BJ (cell line): ENCODE measurements around the gene PTGER4. TPM values are rescaled to one million over a fixed set of nuclear protein-coding genes. Genes with fewer than 3 reads are reported as not detected.

ENCODE experiments used
- CTCF ChIA-PET: fragments of 350-600 bp; formaldehyde crosslinking; extraction: SDS; loops from one replicate; lab custom pipeline; 2021; ENCODE audit warnings: antibody characterized with exemption, inconsistent platforms; lab: Yijun Ruan, JAX
- POLR2A ChIA-PET: fragments of 300-600 bp; sonication (Branson Sonifier 250); formaldehyde crosslinking; extraction: SDS; loops from one replicate; lab custom pipeline; 2021; ENCODE audit warnings: antibody characterized with exemption; lab: Charles Lee
- DNase-seq: peaks from one replicate; pipeline ENCODE4 v3.0.0-alpha.2; 2011; ENCODE audit warnings: low read depth
- H3K27me3 ChIP-seq: 2 replicates; pipeline ENCODE4 v1.6.0; 2011; ENCODE audit warnings: low read length; ENCODE audit not compliant: control insufficient read depth, insufficient read depth
- H3K36me3 ChIP-seq: 2 replicates; pipeline ENCODE4 v1.5.1; 2011; ENCODE audit warnings: low read length; ENCODE audit not compliant: control insufficient read depth, insufficient read depth
- H3K4me3 ChIP-seq: 2 replicates; pipeline ENCODE4 v1.5.1; 2011; ENCODE audit warnings: low read depth, mild to moderate bottlenecking, control low read depth, low read length
- CTCF ChIP-seq: IDR thresholded peaks from 2 replicates; pipeline ENCODE4 v1.5.1; 2011; ENCODE audit warnings: low read depth, mild to moderate bottlenecking, control low read depth, inconsistent platforms, low read length, moderate library complexity; ENCODE audit not compliant: insufficient read depth
- polyA plus RNA-seq: library from polyadenylated mRNA; depleted of rRNA; stranded (reverse); fragments of >200 nt; gene quantifications from 2 replicates; pipeline ENCODE4 v1.2.3, GENCODE V29; 2011

The PTGER4 gene
- polyA plus RNA-seq, 1 experiment, result 0.44 TPM

- ChIA-PET CTCF (no interaction called here), POLR2A (no interaction called here)
- no peak for TF ChIP-seq CTCF
- no peak overlapping the region for H3K4me3 ChIP-seq
- DNase-seq, result no peak
- no peaks in the 10 kb centered on the region for H3K36me3 ChIP-seq
- no peaks in the 10 kb centered on the region for H3K27me3 ChIP-seq
These were observed 33.4 kb upstream of the PTGER4 start for GRCh38 chr5:40646266-40646665.

GRCh38 chr5:40648150-40648549 is 31.6 kb upstream of the PTGER4 start:
- DNase-seq, result no peak
- ChIA-PET CTCF (interaction anchor here (0.5 to 1.0 kb wide), 2 partner anchors 12 to 16 kb away, joined by 3 to 4 read pairs; no protein-coding TSS in a partner anchor), POLR2A (no interaction called here)
- H3K4me3 ChIP-seq, result no peak overlapping the region
- no peaks in the 10 kb centered on the region for H3K27me3 ChIP-seq
- no peaks in the 10 kb centered on the region for H3K36me3 ChIP-seq
- no peak for TF ChIP-seq CTCF

- no peak for DNase-seq
- no peak for TF ChIP-seq CTCF
- Histone ChIP-seq H3K4me3 (no peak overlapping the region), H3K27me3 (no peaks in the 10 kb centered on the region), H3K36me3 (no peaks in the 10 kb centered on the region)
- ChIA-PET CTCF (no interaction called here), POLR2A (no interaction called here)
These were observed 30.2 kb upstream of the PTGER4 start for GRCh38 chr5:40649463-40650030.

DNA sequence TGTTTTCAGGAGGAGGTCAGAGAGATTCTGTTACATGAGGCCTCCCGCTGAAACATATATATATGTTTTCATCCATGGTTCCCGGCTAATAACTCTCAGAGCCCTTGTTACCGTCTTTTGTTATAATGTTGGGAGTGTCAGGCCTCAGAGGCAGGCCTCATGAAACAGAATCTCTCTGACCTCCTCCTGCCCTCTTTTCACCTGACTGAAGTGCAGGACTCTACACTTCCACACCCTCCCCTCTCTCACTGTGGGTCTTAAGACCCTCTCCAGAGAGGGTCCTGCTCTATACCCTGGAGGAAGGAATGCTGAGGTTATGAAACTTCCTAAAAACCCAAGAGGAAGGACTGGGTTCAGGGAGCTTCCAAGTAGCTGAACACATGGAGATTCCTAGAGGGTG is 28.5 kb upstream of the PTGER4 start:
- TF ChIP-seq CTCF, result no peak
- ChIA-PET CTCF (no interaction called here), POLR2A (no interaction called here)
- H3K4me3 ChIP-seq, result no peak overlapping the region
- H3K27me3 ChIP-seq, result no peaks in the 10 kb centered on the region
- H3K36me3 ChIP-seq, result no peaks in the 10 kb centered on the region
- DNase-seq, result no peak

DNA sequence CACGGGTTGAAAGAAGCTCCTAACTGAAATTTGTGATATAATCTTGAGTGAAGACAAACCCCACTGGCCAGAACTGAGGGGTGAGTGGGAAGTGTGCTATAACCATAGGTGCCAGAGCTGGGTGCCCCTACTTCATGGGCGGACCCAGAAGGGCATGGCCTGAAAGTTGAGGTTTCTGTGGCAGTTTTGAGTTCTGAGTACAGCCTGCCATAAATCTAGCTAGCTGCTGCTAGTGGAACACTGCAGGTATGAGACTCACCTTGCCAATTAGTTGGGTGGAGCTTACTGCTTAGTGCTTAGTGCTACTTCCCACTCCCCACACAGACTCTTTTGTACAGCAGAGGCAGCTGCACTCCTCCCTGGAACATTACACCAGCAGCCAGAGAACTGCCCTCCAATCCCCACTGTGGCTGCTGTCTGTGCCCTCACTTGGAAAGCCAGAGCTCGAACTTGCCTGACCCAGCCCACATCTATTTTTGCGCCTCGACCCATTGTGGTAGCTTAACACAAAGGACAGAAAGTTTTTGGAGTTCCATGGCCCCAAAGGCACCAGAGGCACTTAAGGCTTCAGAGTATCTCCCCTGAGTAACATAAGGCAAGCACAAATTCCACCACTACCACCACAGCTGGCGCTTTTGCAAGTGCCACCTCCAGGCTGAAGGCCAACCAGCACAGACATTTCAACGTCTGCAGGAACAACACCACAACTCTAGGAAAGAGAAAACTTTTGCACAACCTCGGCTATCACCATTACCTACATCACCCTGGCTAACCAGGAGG is 27.1 kb upstream of the PTGER4 start:
- Histone ChIP-seq H3K27me3 (no peaks in the 10 kb centered on the region), H3K4me3 (no peak overlapping the region), H3K36me3 (no peaks in the 10 kb centered on the region)
- DNase-seq, result no peak
- ChIA-PET POLR2A (no interaction called here), CTCF (interaction anchor here (1.0 kb wide), 1 partner anchor 12 kb away, joined by 3 read pairs; no protein-coding TSS in a partner anchor)
- no peak for TF ChIP-seq CTCF
